ENCODE measurements around the gene SAP30L. TPM values are rescaled to one million over a fixed set of nuclear protein-coding genes. Genes with fewer than 3 reads are reported as not detected.

Gene SAP30L
- total RNA-seq, 1 experiment from 2014 or later = 38.6 TPM

DNA sequence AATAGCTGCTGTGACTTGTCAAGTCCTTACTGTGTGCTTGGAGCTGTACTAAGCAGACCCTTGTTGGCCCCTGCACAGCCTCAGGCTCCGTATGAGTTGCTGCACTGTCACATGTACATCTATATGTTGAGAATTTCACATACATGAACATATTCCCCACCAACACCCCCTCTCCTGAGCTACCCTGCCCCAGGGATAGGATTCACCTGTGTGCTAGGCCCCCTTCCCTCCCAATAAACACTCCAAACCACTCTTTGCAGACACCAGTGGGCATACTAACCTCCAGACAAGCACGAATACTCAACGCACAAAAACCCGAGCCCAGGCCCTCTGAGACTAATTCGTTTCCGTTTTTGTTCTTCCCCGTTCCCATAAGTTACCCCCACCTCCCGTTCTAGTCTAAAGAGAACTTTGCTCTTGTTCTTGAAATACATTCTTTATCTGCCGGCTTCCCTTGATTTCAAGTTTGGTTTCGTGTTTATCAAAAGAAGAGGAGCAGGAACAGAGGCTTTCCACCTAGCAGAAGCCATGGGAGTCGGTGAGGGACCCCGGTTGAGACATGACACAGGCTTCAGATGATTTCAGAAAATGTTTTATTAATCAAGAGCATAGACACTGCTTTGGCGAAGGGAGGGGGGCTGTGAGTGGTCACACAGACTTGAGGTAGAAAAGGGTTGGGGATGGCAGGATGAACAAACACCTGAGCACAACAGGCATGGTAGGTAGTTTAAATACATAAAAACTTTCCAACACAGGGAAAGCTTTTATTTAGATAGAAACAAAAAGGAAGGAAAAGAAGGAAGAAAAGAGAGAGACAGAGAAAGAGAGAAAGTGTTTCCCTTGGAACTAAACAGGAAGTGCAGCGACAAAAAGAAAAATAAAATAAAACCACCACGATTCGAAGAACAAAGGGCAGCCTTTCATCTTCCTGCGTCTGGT is 28.9 kb downstream of the SAP30L start:
- intact Hi-C loops (cut with micrococcal nuclease; ENCODE audit: unreplicated experiment) = no loop called here
- Mint-ChIP-seq H3K27ac (ENCODE audit: unreplicated experiment) (no peak overlapping the region), H3K4me1 (ENCODE audit: low read depth, unreplicated experiment) (peaks cover 8% of the 10 kb centered on the region), H3K36me3 (ENCODE audit: insufficient read depth, unreplicated experiment) (no peaks in the 10 kb centered on the region), H3K4me3 (ENCODE audit: low read depth, unreplicated experiment) (no peak overlapping the region), H3K9me3 (ENCODE audit: low read depth, unreplicated experiment) (no peaks in the 10 kb centered on the region), H3K27me3 (ENCODE audit: unreplicated experiment) (peaks cover 92% of the 10 kb centered on the region)
- CTCF ChIA-PET = no interaction called here
- no peak for DNase-seq
- no TSS peak for BruUV-seq (replicated peaks)
- TF ChIP-seq, protein P1, sequence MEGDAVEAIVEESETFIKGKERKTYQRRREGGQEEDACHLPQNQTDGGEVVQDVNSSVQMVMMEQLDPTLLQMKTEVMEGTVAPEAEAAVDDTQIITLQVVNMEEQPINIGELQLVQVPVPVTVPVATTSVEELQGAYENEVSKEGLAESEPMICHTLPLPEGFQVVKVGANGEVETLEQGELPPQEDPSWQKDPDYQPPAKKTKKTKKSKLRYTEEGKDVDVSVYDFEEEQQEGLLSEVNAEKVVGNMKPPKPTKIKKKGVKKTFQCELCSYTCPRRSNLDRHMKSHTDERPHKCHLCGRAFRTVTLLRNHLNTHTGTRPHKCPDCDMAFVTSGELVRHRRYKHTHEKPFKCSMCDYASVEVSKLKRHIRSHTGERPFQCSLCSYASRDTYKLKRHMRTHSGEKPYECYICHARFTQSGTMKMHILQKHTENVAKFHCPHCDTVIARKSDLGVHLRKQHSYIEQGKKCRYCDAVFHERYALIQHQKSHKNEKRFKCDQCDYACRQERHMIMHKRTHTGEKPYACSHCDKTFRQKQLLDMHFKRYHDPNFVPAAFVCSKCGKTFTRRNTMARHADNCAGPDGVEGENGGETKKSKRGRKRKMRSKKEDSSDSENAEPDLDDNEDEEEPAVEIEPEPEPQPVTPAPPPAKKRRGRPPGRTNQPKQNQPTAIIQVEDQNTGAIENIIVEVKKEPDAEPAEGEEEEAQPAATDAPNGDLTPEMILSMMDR (IDR thresholded peaks at IDR 0.05; ENCODE audit: unreplicated experiment) = no peak

DNA sequence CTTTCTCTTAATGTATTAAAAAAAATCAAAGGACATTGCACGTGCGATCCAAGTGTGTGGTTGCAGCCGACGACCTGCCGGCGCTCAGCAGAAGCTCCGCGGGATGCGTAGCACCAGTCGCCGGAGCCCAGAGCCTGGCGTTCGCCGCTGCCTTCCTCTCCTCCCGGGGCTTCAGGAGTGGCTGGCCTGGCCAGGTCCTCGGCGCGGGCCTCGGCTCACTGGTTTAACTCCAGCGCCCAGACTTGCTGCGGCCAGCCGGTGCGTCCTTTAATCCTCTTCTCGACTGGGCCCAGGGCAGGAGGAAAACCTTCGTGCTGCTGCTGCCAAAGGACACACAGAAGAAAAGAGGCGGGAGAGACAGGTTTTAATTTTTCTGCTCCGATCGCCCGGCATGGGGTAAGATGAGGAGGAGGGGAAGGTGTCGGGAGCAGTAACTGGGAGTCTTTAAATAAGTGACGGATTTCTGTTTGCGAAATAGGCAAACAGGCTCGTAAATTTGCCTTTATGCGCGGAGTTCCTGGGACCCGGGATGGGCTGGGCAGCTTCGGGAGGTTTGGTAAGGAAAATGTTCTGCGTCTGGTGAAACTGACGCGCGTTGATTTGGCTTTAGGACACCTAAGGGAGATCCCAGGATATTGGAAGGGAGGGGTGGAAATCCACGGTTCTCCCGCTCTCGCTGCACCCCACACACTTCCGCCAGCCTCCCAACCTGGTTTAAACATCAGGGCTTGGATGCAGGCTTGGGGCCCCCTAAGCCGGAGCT is 30.0 kb downstream of the SAP30L start:
- CTCF ChIA-PET = no interaction called here
- TF ChIP-seq, protein P1 (IDR thresholded peaks at IDR 0.05; ENCODE audit: unreplicated experiment) = no peak
- H3K4me1 Mint-ChIP-seq (ENCODE audit: low read depth, unreplicated experiment) = peaks cover 8% of the 10 kb centered on the region
- no TSS peak for BruUV-seq (replicated peaks)
- no peak overlapping the region for H3K27ac Mint-ChIP-seq (ENCODE audit: unreplicated experiment)
- no peak overlapping the region for H3K4me3 Mint-ChIP-seq (ENCODE audit: low read depth, unreplicated experiment)
- no peaks in the 10 kb centered on the region for H3K9me3 Mint-ChIP-seq (ENCODE audit: low read depth, unreplicated experiment)
- H3K36me3 Mint-ChIP-seq (ENCODE audit: insufficient read depth, unreplicated experiment) = no peaks in the 10 kb centered on the region
- intact Hi-C loops (cut with micrococcal nuclease; ENCODE audit: unreplicated experiment) = no loop called here
- no peak for DNase-seq
- H3K27me3 Mint-ChIP-seq (ENCODE audit: unreplicated experiment) = peaks cover 92% of the 10 kb centered on the region

DNA sequence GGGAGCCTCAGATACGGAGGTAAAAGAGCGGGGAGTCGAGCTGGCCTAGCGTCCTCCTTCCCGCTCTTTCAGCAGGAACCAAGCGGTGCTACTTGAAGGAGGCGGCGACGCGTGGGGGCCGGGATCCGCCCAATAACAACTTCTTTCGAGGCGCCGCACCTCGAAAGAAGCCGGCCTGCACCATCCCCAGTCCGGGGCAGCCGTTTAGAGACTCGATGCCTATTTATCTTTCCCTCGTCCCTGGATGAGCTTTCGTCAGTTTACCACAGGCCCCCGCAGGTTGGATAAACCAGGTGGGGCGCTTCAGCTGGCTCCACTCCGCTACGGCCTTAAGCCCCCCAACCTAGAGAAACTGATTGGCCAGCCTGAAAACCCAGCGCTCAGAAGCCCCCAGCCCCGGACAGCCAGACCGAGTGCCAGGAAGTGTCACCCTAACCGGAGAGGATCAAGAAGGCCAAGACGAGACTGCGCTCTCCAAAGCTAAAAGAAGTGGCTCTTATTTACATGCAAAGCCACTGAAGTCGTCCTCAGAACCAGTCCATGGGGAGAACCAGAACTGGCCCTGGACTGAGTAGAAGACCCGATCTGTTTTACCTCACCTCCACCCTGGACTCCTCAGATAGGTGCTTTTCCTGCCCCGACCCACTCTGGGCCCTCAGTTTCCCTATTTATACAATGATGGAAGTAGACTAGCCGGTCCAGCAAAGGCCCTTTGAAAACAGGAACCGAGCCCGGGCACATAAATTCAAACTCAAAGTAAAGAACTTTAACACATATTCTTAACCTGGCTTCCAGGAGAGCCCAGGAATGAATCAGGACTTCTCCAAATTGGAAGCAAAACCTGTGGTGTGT is 30.8 kb downstream of the SAP30L start:
- H3K36me3 Mint-ChIP-seq (ENCODE audit: insufficient read depth, unreplicated experiment) = no peaks in the 10 kb centered on the region
- no peak for DNase-seq
- H3K9me3 Mint-ChIP-seq (ENCODE audit: low read depth, unreplicated experiment) = no peaks in the 10 kb centered on the region
- intact Hi-C loops (cut with micrococcal nuclease; ENCODE audit: unreplicated experiment) = no loop called here
- TF ChIP-seq, protein P1 (IDR thresholded peaks at IDR 0.05; ENCODE audit: unreplicated experiment) = no peak
- CTCF ChIA-PET = no interaction called here
- BruUV-seq (replicated peaks) = no TSS peak
- H3K27me3 Mint-ChIP-seq (ENCODE audit: unreplicated experiment) = peaks cover 92% of the 10 kb centered on the region
- H3K27ac Mint-ChIP-seq (ENCODE audit: unreplicated experiment) = no peak overlapping the region
- H3K4me1 Mint-ChIP-seq (ENCODE audit: low read depth, unreplicated experiment) = peaks cover 8% of the 10 kb centered on the region
- H3K4me3 Mint-ChIP-seq (ENCODE audit: low read depth, unreplicated experiment) = no peak overlapping the region

Data from Calu3 (cell line).